HepG2 (cell line): ENCODE data around the gene PRR35. TPM values are rescaled to one million over a fixed set of nuclear protein-coding genes. Genes with fewer than 3 reads are reported as not detected.

Source experiments
- ATAC-seq: fragments of 200-7000 bp; cut with Tn5 transposase; 3 replicates; pipeline ENCODE4 v1.9.1; 2020; ENCODE audit warnings: mild to moderate bottlenecking, moderate library complexity
- BruUV-seq: library from RNA; stranded (reverse); fragments of 400-500 nt; replicated peaks from 2 replicates; lab custom pipeline; 2021; lab: Mats Ljungman, UMichigan
- CTCF ChIA-PET: fragments of 300-600 bp; formaldehyde crosslinking; extraction: SDS; loops from one replicate; lab custom pipeline; 2021; ENCODE audit warnings: low total read pairs, inconsistent platforms, low intra/inter-chr PET ratio; lab: Yijun Ruan, JAX
- POLR2A ChIA-PET: fragments of 350-600 bp; sonication (Branson Sonifier 250); formaldehyde crosslinking; loops from one replicate; lab custom pipeline; 2020; ENCODE audit warnings: antibody characterized with exemption, inconsistent platforms; lab: Yijun Ruan, JAX
- DNase-seq: peaks from one replicate; pipeline ENCODE4 v3.0.0-alpha.2; 2015; ENCODE audit warnings: low spot score
- FAIRE-seq: peaks from 3 replicates; lab custom pipeline; 2011; peaks lifted over from hg19 to GRCh38; lab: Jason Lieb, UNC
- H2AFZ ChIP-seq: one replicate; pipeline ENCODE4 v1.6.1; 2011; ENCODE audit warnings: low read length, inconsistent platforms
- H3K27ac ChIP-seq: fragments of 300-600 bp; 3 replicates; pipeline ENCODE4 v1.8.0; 2011; ENCODE audit warnings: mixed run types, mild to moderate bottlenecking, mixed read lengths, low read length, inconsistent platforms; ENCODE audit not compliant: insufficient read depth; ENCODE audit errors: extremely low read length
- H3K27me3 ChIP-seq, 2 experiments: fragments of 200-600 bp in 1 of 2; 2 replicates in 1 of 2; 3 replicates in 1 of 2; pipeline versions ENCODE4 v1.6.0 to v1.8.0; 2011; ENCODE audit warnings: low read length in 2 of 2, mild to moderate bottlenecking in 2 of 2, moderate library complexity in 2 of 2, inconsistent platforms in 1 of 2; ENCODE audit not compliant: insufficient read depth in 2 of 2, control insufficient read depth in 1 of 2
- H3K36me3 ChIP-seq, 2 experiments: fragments of 200-600 bp in 1 of 2; replicated peaks in 1 of 2; 2 replicates in 1 of 2; 3 replicates in 1 of 2; pipeline versions ENCODE4 v1.5.1 to v1.8.0; 2011; ENCODE audit warnings: low read length in 2 of 2, inconsistent platforms in 1 of 2; ENCODE audit not compliant: insufficient read depth in 2 of 2, control insufficient read depth in 1 of 2
- H3K4me1 ChIP-seq: 2 replicates; pipeline ENCODE4 v1.5.1; 2012; ENCODE audit warnings: low read length, inconsistent platforms; ENCODE audit not compliant: insufficient read depth
- H3K4me2 ChIP-seq: 2 replicates; pipeline ENCODE4 v1.6.0; 2011; ENCODE audit warnings: low read depth, low read length, inconsistent platforms
- H3K4me3 ChIP-seq, 3 experiments: fragments of 200-600 bp in 1 of 3; sonication (generic), shearing (Covaris generic) in 1 of 3; replicated peaks in 1 of 3; 2 replicates each; pipeline ENCODE4 v1.5.1; 2011 to 2016; ENCODE audit warnings: low read length in 3 of 3, inconsistent platforms in 2 of 3, low read depth in 2 of 3, mild to moderate bottlenecking in 2 of 3, control low read depth in 1 of 3, mixed read lengths in 1 of 3; ENCODE audit not compliant: insufficient read depth in 1 of 3
- H3K79me2 ChIP-seq: one replicate; pipeline ENCODE4 v1.6.1; 2011; ENCODE audit warnings: low read length, inconsistent platforms; ENCODE audit not compliant: insufficient read depth
- H3K9ac ChIP-seq: 2 replicates; pipeline ENCODE4 v1.6.0; 2011; ENCODE audit warnings: mild to moderate bottlenecking, low read depth, low read length, inconsistent platforms; ENCODE audit not compliant: insufficient read depth
- H3K9me3 ChIP-seq: 2 replicates; pipeline ENCODE4 v1.5.1; 2012; ENCODE audit warnings: mild to moderate bottlenecking, low read length
- H4K20me1 ChIP-seq: 2 replicates; pipeline ENCODE4 v1.6.0; 2011; ENCODE audit warnings: inconsistent platforms, mild to moderate bottlenecking, low read length, moderate library complexity; ENCODE audit not compliant: insufficient read depth
- KDM3A ChIP-seq: IDR thresholded peaks from 2 replicates; pipeline ENCODE4 v1.6.1; 2018; ENCODE audit warnings: low read depth, missing compliant biosample characterization
- LCORL ChIP-seq, 2 experiments: fragments of 450-650 bp in 1 of 2; sonication (generic) in 1 of 2; formaldehyde crosslinking in 1 of 2; IDR thresholded peaks; 2 replicates each; pipeline versions ENCODE4 v1.5.0 to v1.6.1; 2017 to 2020; ENCODE audit warnings: antibody characterized with exemption in 1 of 2, missing genetic modification reagents in 1 of 2
- MEF2D ChIP-seq: sonication (generic); formaldehyde crosslinking; IDR thresholded peaks from 2 replicates; pipeline ENCODE4 v1.5.1; 2020; ENCODE audit warnings: mild to moderate bottlenecking, missing genetic modification reagents
- NCOR1 ChIP-seq: fragments of 200-600 bp; sonication (generic); IDR thresholded peaks from 2 replicates; pipeline ENCODE4 v1.7.0; 2017; ENCODE audit warnings: antibody characterized with exemption, low read length, borderline replicate concordance
- NPAS2 ChIP-seq: sonication (generic); formaldehyde crosslinking; IDR thresholded peaks from 2 replicates; pipeline ENCODE4 v1.8.0; 2022; ENCODE audit warnings: mild to moderate bottlenecking, missing genetic modification reagents, borderline replicate concordance
- PHF5A ChIP-seq: IDR thresholded peaks from one replicate; pipeline ENCODE4 v1.6.1; 2018; ENCODE audit warnings: low read depth, missing genetic modification reagents; ENCODE audit not compliant: unreplicated experiment
- ZFP1 ChIP-seq: IDR thresholded peaks from 2 replicates; pipeline ENCODE4 v1.6.1; 2016
- ZFYVE20 ChIP-seq: sonication (generic); formaldehyde crosslinking; IDR thresholded peaks from 2 replicates; pipeline ENCODE4 v1.8.0; 2023; ENCODE audit warnings: low read depth, mild to moderate bottlenecking, moderate library complexity, missing genetic modification reagents, borderline replicate concordance
- ZNF674 ChIP-seq: sonication (generic); formaldehyde crosslinking; IDR thresholded peaks from 2 replicates; pipeline ENCODE4 v1.5.0; 2020; ENCODE audit warnings: low read depth, mild to moderate bottlenecking, missing genetic modification reagents
- WGBS: methylation state at CpG from one replicate; pipeline ENCODE4 v1.1.6; 2017; ENCODE audit warnings: low lambda C conversion rate; 5-methylcytosine and 5-hydroxymethylcytosine counted together
- in situ Hi-C: cut with HindIII; loops from 2 replicates; pipeline ENCODE4 v1.10.0; 2017; ENCODE audit warnings: low pct_unique_long_range_greater_than_20kb; ENCODE audit not compliant: extremely low pct_ligation_motif_present
- intact Hi-C: fragments of 100-400 bp; cut with micrococcal nuclease; formaldehyde crosslinking; loops from one replicate; pipeline ENCODE4 v1.10.0; 2022; ENCODE audit not compliant: unreplicated experiment
- polyA plus RNA-seq, 8 experiments: library from polyadenylated mRNA; depleted of rRNA in 3 of 8; stranded (reverse) in 7 of 8; unstranded in 1 of 8; fragments of >200 nt; fragmentation: Illumina TruSeq in 4 of 8; extraction: Trizol in 4 of 8; gene quantifications; 2 replicates each; pipeline versions ENCODE4 v1.2.1 to v1.2.3, GENCODE V29; 2011 to 2016; ENCODE audit warnings: low read depth in 4 of 8, missing spikeins in 1 of 8, mixed read lengths in 1 of 8; ENCODE audit not compliant: insufficient read depth in 1 of 8
- total RNA-seq, 5 experiments: library from RNA; depleted of rRNA; stranded (reverse); fragments of >200 nt; fragmentation: Illumina TruSeq; extraction: Trizol; gene quantifications; 2 replicates each; pipeline ENCODE4 v1.2.3, GENCODE V29; 2016; ENCODE audit warnings: low read depth in 1 of 5
- TF ChIP-seq, protein P1 (sequence below): IDR thresholded peaks from 2 replicates; pipeline ENCODE4 v1.6.1; 2012; ENCODE audit warnings: low read length, improper control_type of control experiment
- TF ChIP-seq, protein P2 (sequence below): sonication (generic); formaldehyde crosslinking; IDR thresholded peaks from 2 replicates; pipeline ENCODE4 v1.9.0; 2022; ENCODE audit warnings: missing genetic modification reagents, mild to moderate bottlenecking, borderline replicate concordance
- TF ChIP-seq, protein P3 (sequence below): sonication (generic); formaldehyde crosslinking; conservative IDR thresholded peaks from 2 replicates; pipeline ENCODE4 v1.4.0; 2020; ENCODE audit warnings: missing genetic modification reagents

Gene PRR35
- total and polyA plus RNA-seq, 2 of the 13 experiments (the other 11 are each of a cell fraction or from before 2014, with no cell fraction given), result 0.07 to 0.16 TPM

DNA sequence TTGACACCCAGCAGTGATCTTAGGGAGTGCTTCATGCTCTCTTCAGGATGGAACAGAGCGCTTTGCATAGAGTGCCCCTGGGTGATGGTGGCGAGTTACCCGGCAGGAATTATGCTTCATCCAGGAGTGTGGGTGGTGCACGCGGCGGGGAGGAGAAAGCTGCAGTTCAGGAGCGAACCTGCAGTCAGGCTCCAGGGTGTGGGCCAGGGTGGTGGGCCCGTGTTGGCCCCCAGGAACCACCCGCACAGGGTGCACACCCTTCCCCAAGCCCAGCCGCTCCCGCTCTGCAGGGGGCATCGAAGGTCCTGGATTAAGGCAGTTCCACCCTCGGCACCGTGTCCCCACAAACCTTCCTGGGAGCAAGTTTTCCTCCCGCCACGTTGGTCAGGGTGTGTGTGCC is 33.6 kb downstream of the PRR35 start:
- no peak overlapping the region for H3K4me3 ChIP-seq
- intact Hi-C loops (no loop called here), in situ Hi-C loops (no loop called here)
- TF ChIP-seq LCORL (IDR thresholded peaks at IDR 0.05), result no peak
- no peak for TF ChIP-seq LCORL (CRISPR knock-in tag; IDR thresholded peaks at IDR 0.05)
- TF ChIP-seq, protein P1, sequence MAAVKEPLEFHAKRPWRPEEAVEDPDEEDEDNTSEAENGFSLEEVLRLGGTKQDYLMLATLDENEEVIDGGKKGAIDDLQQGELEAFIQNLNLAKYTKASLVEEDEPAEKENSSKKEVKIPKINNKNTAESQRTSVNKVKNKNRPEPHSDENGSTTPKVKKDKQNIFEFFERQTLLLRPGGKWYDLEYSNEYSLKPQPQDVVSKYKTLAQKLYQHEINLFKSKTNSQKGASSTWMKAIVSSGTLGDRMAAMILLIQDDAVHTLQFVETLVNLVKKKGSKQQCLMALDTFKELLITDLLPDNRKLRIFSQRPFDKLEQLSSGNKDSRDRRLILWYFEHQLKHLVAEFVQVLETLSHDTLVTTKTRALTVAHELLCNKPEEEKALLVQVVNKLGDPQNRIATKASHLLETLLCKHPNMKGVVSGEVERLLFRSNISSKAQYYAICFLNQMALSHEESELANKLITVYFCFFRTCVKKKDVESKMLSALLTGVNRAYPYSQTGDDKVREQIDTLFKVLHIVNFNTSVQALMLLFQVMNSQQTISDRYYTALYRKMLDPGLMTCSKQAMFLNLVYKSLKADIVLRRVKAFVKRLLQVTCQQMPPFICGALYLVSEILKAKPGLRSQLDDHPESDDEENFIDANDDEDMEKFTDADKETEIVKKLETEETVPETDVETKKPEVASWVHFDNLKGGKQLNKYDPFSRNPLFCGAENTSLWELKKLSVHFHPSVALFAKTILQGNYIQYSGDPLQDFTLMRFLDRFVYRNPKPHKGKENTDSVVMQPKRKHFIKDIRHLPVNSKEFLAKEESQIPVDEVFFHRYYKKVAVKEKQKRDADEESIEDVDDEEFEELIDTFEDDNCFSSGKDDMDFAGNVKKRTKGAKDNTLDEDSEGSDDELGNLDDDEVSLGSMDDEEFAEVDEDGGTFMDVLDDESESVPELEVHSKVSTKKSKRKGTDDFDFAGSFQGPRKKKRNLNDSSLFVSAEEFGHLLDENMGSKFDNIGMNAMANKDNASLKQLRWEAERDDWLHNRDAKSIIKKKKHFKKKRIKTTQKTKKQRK, result no peak
- no peak for TF ChIP-seq NPAS2 (CRISPR knock-in tag)
- TF ChIP-seq ZFP1, result no peak
- no peak overlapping the region for H3K27ac ChIP-seq
- WGBS, result 98% methylated on average over 11 of the region's 16 CpGs
- H3K36me3 ChIP-seq, result peaks cover 4 to 7% of the 10 kb centered on the region in 2 experiments; a peak in 1 of 5 replicates
- peaks cover 34% of the 10 kb centered on the region for H3K4me1 ChIP-seq
- ATAC-seq, result no peak
- H3K9ac ChIP-seq, result no peak overlapping the region
- no peak overlapping the region; the same call in 1 of the 2 replicates for H3K4me2 ChIP-seq
- FAIRE-seq, result no peak
- no peaks in the 10 kb centered on the region; a peak in 1 of 5 replicates for H3K27me3 ChIP-seq
- ChIA-PET POLR2A (no interaction called here), CTCF (no interaction called here)
- no peaks in the 10 kb centered on the region for H3K9me3 ChIP-seq
- H2AFZ ChIP-seq, result no peak overlapping the region
- no peak for DNase-seq
- peaks cover 43% of the 10 kb centered on the region for H3K79me2 ChIP-seq
- peaks cover 10% of the 10 kb centered on the region; the same call in 1 of the 2 replicates for H4K20me1 ChIP-seq
- no TSS peak for BruUV-seq

DNA sequence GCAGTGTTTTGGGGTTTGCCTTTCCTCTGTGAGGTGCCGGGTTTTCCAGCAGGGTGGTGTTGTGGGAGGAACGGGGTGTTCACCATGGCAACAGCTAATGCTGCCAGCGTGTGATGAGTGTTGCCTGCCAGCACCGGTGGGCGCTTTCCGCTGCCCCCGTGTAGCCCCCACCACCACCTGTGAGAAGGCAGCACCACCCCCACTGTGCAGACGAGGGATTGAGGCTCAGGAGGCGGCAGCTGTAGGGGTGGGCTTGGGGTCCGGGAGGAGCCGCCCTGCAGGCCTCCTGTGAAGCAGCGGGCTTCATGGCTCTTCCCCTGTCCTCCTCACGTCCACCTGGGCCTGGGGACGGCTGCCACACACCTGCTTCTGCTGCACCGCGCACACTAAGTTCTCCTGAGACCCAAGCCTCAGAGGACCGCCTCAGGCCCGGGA is 34.9 kb downstream of the PRR35 start:
- peaks cover 43% of the 10 kb centered on the region for H3K79me2 ChIP-seq
- POLR2A ChIA-PET, result no interaction called here
- H3K4me1 ChIP-seq, result peaks cover 34% of the 10 kb centered on the region
- CTCF ChIA-PET, result no interaction called here
- 95% methylated on average over 13 of the region's 18 CpGs for whole genome bisulfite sequencing
- H3K9ac ChIP-seq, result no peak overlapping the region
- H3K4me3 ChIP-seq, result no peak overlapping the region
- intact Hi-C loops (no loop called here), in situ Hi-C loops (no loop called here)
- no peak overlapping the region for H3K27ac ChIP-seq
- no peak overlapping the region for H2AFZ ChIP-seq
- H3K27me3 ChIP-seq, result no peaks in the 10 kb centered on the region; a peak in 1 of 5 replicates
- no peak for ATAC-seq
- H4K20me1 ChIP-seq, result peaks cover 10% of the 10 kb centered on the region; the same call in 1 of the 2 replicates
- H3K9me3 ChIP-seq, result no peaks in the 10 kb centered on the region
- no peak for DNase-seq
- BruUV-seq, result no TSS peak
- no peak for FAIRE-seq
- peaks cover 6 to 11% of the 10 kb centered on the region in 2 experiments; a peak in 4 of 5 replicates for H3K36me3 ChIP-seq
- H3K4me2 ChIP-seq, result no peak overlapping the region
- TF ChIP-seq PHF5A (CRISPR knock-in tag) (no peak), ZNF674 (CRISPR knock-in tag) (no peak), ZFYVE20 (CRISPR knock-in tag) (no peak), MEF2D (no peak), NCOR1 (no peak), KDM3A (CRISPR knock-in tag) (no peak)
- TF ChIP-seq, protein P2, sequence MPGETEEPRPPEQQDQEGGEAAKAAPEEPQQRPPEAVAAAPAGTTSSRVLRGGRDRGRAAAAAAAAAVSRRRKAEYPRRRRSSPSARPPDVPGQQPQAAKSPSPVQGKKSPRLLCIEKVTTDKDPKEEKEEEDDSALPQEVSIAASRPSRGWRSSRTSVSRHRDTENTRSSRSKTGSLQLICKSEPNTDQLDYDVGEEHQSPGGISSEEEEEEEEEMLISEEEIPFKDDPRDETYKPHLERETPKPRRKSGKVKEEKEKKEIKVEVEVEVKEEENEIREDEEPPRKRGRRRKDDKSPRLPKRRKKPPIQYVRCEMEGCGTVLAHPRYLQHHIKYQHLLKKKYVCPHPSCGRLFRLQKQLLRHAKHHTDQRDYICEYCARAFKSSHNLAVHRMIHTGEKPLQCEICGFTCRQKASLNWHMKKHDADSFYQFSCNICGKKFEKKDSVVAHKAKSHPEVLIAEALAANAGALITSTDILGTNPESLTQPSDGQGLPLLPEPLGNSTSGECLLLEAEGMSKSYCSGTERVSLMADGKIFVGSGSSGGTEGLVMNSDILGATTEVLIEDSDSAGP (CRISPR knock-in tag), result no peak
- TF ChIP-seq, protein P3, sequence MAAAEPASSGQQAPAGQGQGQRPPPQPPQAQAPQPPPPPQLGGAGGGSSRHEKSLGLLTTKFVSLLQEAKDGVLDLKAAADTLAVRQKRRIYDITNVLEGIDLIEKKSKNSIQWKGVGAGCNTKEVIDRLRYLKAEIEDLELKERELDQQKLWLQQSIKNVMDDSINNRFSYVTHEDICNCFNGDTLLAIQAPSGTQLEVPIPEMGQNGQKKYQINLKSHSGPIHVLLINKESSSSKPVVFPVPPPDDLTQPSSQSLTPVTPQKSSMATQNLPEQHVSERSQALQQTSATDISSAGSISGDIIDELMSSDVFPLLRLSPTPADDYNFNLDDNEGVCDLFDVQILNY (CRISPR knock-in tag), result no peak
